Stomach (tissue), 4 donors: Measurements from ENCODE around the gene IRF1.

ENCODE experiments used
- POLR2A ChIP-seq, 4 donors: fragments of 450-650 bp; IDR thresholded peaks; one replicate each; pipeline ENCODE4 v1.6.1; 2016; ENCODE audit warnings: antibody characterized with exemption in 4 of 4, control low read depth in 2 of 4, mild to moderate bottlenecking in 1 of 4, moderate library complexity in 1 of 4
- POLR2AphosphoS5 ChIP-seq, 3 donors: sonication (generic); formaldehyde crosslinking; IDR thresholded peaks; one replicate each; pipeline ENCODE4 v1.6.1; 2016; ENCODE audit warnings: antibody characterized with exemption in 3 of 3
- TF ChIP-seq, protein P1 (sequence below), 7 experiments: fragments of 450-650 bp in 4 of 7; fragments of 200-600 bp in 3 of 7; sonication (generic) in 3 of 7; IDR thresholded peaks; one replicate each; pipeline ENCODE4 v1.5.1; 2016 to 2019; ENCODE audit warnings: antibody characterized with exemption in 7 of 7, control low read depth in 2 of 7, mild to moderate bottlenecking in 1 of 7

- TF ChIP-seq POLR2A (IDR thresholded peaks at IDR 0.05) (no peak), POLR2AphosphoS5 (IDR thresholded peaks at IDR 0.05) (no peak)
- TF ChIP-seq, protein P1, sequence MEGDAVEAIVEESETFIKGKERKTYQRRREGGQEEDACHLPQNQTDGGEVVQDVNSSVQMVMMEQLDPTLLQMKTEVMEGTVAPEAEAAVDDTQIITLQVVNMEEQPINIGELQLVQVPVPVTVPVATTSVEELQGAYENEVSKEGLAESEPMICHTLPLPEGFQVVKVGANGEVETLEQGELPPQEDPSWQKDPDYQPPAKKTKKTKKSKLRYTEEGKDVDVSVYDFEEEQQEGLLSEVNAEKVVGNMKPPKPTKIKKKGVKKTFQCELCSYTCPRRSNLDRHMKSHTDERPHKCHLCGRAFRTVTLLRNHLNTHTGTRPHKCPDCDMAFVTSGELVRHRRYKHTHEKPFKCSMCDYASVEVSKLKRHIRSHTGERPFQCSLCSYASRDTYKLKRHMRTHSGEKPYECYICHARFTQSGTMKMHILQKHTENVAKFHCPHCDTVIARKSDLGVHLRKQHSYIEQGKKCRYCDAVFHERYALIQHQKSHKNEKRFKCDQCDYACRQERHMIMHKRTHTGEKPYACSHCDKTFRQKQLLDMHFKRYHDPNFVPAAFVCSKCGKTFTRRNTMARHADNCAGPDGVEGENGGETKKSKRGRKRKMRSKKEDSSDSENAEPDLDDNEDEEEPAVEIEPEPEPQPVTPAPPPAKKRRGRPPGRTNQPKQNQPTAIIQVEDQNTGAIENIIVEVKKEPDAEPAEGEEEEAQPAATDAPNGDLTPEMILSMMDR (IDR thresholded peaks at IDR 0.05) = no peak
Measured at GRCh38 chr5:132436936-132437335, 53.6 kb downstream of the IRF1 start.
